WTC11 (cell line): ENCODE data around the gene PTPRU. TPM values are rescaled to one million over a fixed set of nuclear protein-coding genes. Genes with fewer than 3 reads are reported as not detected.

ENCODE experiments used
- ATAC-seq: fragments of 200-7000 bp; cut with Tn5 transposase; 2 replicates; pipeline ENCODE4 v1.10.0; 2021; ENCODE audit warnings: mild to moderate bottlenecking, moderate library complexity
- CTCF ChIA-PET: fragments of 300-600 bp; sonication (Branson Sonifier 250); formaldehyde crosslinking; loops from one replicate; lab custom pipeline; 2021; ENCODE audit warnings: antibody characterized with exemption; lab: Charles Lee
- POLR2A ChIA-PET: fragments of 350-600 bp; sonication (Branson Sonifier 250); formaldehyde crosslinking; loops from one replicate; lab custom pipeline; 2021; ENCODE audit warnings: antibody characterized with exemption; lab: Charles Lee
- DNase-seq: peaks from one replicate; pipeline ENCODE4 v3.0.0; 2021; ENCODE audit warnings: low spot score
- H3K27ac Mint-ChIP-seq: 2 replicates; pipeline ENCODE4 v1.8.0; 2021; ENCODE audit warnings: mixed read lengths
- H3K27me3 Mint-ChIP-seq: 2 replicates; pipeline ENCODE4 v1.8.0; 2021; ENCODE audit warnings: low read depth, mild to moderate bottlenecking, moderate library complexity, mixed read lengths
- H3K36me3 Mint-ChIP-seq: 2 replicates; pipeline ENCODE4 v1.8.0; 2021; ENCODE audit warnings: mixed read lengths
- H3K4me1 Mint-ChIP-seq: 2 replicates; pipeline ENCODE4 v1.8.0; 2022; ENCODE audit warnings: mixed read lengths
- H3K4me3 Mint-ChIP-seq: 2 replicates; pipeline ENCODE4 v1.8.0; 2021; ENCODE audit warnings: mild to moderate bottlenecking, moderate library complexity, mixed read lengths
- H3K9me3 Mint-ChIP-seq: 2 replicates; pipeline ENCODE4 v1.8.0; 2021; ENCODE audit warnings: mixed read lengths
- AR ChIP-seq: fragments of 250-450 bp; sonication (Bioruptor Pico); IDR thresholded peaks from 2 replicates; pipeline ENCODE4 v1.9.0; 2021; ENCODE audit warnings: mild to moderate bottlenecking
- CBFB ChIP-seq: sonication (generic); formaldehyde crosslinking; IDR thresholded peaks from 2 replicates; pipeline ENCODE4 v1.8.1; 2022; ENCODE audit warnings: mild to moderate bottlenecking, low read depth, missing genetic modification reagents
- CREB1 ChIP-seq: sonication (generic); formaldehyde crosslinking; IDR thresholded peaks from 2 replicates; pipeline ENCODE4 v1.8.0; 2023; ENCODE audit warnings: mild to moderate bottlenecking, missing genetic modification reagents
- CREM ChIP-seq: sonication (generic); formaldehyde crosslinking; IDR thresholded peaks from 2 replicates; pipeline ENCODE4 v1.8.1; 2022; ENCODE audit warnings: mild to moderate bottlenecking, missing genetic modification reagents, moderate library complexity
- E2F1 ChIP-seq: sonication (generic); formaldehyde crosslinking; IDR thresholded peaks from 2 replicates; pipeline ENCODE4 v1.8.0; 2022; ENCODE audit warnings: mild to moderate bottlenecking, missing genetic modification reagents
- ELF4 ChIP-seq: sonication (generic); formaldehyde crosslinking; IDR thresholded peaks from 2 replicates; pipeline ENCODE4 v1.8.1; 2022; ENCODE audit warnings: low read depth, mild to moderate bottlenecking, moderate library complexity, missing genetic modification reagents
- FOXP1 ChIP-seq: sonication (generic); formaldehyde crosslinking; IDR thresholded peaks from 2 replicates; pipeline ENCODE4 v1.8.0; 2022; ENCODE audit warnings: missing genetic modification reagents, mild to moderate bottlenecking, moderate library complexity, borderline replicate concordance
- KAT7 ChIP-seq: sonication (generic); formaldehyde crosslinking; IDR thresholded peaks from 2 replicates; pipeline ENCODE4 v1.8.1; 2023; ENCODE audit warnings: missing genetic modification reagents, mild to moderate bottlenecking, borderline replicate concordance
- MYBL2 ChIP-seq: sonication (generic); formaldehyde crosslinking; IDR thresholded peaks from 2 replicates; pipeline ENCODE4 v1.8.1; 2023; ENCODE audit warnings: mild to moderate bottlenecking, moderate library complexity, missing genetic modification reagents
- NR1H2 ChIP-seq: sonication (generic); formaldehyde crosslinking; IDR thresholded peaks from 2 replicates; pipeline ENCODE4 v1.9.0; 2021; ENCODE audit warnings: mild to moderate bottlenecking, moderate library complexity, missing genetic modification reagents
- NR2C2 ChIP-seq: sonication (generic); formaldehyde crosslinking; IDR thresholded peaks from 2 replicates; pipeline ENCODE4 v1.8.0; 2022; ENCODE audit warnings: mild to moderate bottlenecking, missing genetic modification reagents
- RELA ChIP-seq: sonication (generic); formaldehyde crosslinking; IDR thresholded peaks from 2 replicates; pipeline ENCODE4 v1.8.1; 2022; ENCODE audit warnings: missing genetic modification reagents, mild to moderate bottlenecking, borderline replicate concordance
- SOX15 ChIP-seq: fragments of 250-450 bp; sonication (Bioruptor Pico); IDR thresholded peaks from 2 replicates; pipeline ENCODE4 v1.9.0; 2021; ENCODE audit warnings: mild to moderate bottlenecking
- TCF7 ChIP-seq: sonication (generic); formaldehyde crosslinking; IDR thresholded peaks from 2 replicates; pipeline ENCODE4 v1.8.0; 2022; ENCODE audit warnings: mild to moderate bottlenecking, low read depth, missing genetic modification reagents, moderate library complexity
- USF2 ChIP-seq: sonication (generic); formaldehyde crosslinking; IDR thresholded peaks from 2 replicates; pipeline ENCODE4 v1.8.1; 2023; ENCODE audit warnings: mild to moderate bottlenecking, missing genetic modification reagents, moderate library complexity
- ZNF121 ChIP-seq: sonication (generic); formaldehyde crosslinking; IDR thresholded peaks from 2 replicates; pipeline ENCODE4 v1.8.0; 2023; ENCODE audit warnings: missing genetic modification reagents
- ZNF263 ChIP-seq: sonication (generic); formaldehyde crosslinking; IDR thresholded peaks from 2 replicates; pipeline ENCODE4 v1.8.1; 2022; ENCODE audit warnings: low read depth, mild to moderate bottlenecking, moderate library complexity, missing genetic modification reagents
- ZNF396 ChIP-seq: fragments of 250-450 bp; sonication (Bioruptor Pico); IDR thresholded peaks from 2 replicates; pipeline ENCODE4 v1.8.0; 2021; ENCODE audit warnings: mild to moderate bottlenecking, moderate library complexity, borderline replicate concordance
- ZNF416 ChIP-seq: fragments of 250-450 bp; sonication (Bioruptor Pico); IDR thresholded peaks from 2 replicates; pipeline ENCODE4 v1.9.0; 2021; ENCODE audit warnings: mild to moderate bottlenecking, inconsistent platforms
- ZSCAN18 ChIP-seq: fragments of 250-450 bp; sonication (Bioruptor Pico); IDR thresholded peaks from 2 replicates; pipeline ENCODE4 v2.1.2; 2022; ENCODE audit warnings: mild to moderate bottlenecking, moderate library complexity
- total RNA-seq: library from RNA; stranded (reverse); gene quantifications from 3 replicates; pipeline ENCODE4 v1.2.3, GENCODE V29; 2021
- TF ChIP-seq, protein P1 (sequence below): fragments of 250-450 bp; sonication (Bioruptor Pico); conservative IDR thresholded peaks from 2 replicates; pipeline ENCODE4 v1.9.0; 2021; ENCODE audit warnings: mild to moderate bottlenecking
- TF ChIP-seq, protein P2 (sequence below): fragments of 250-450 bp; sonication (Bioruptor Pico); IDR thresholded peaks from 2 replicates; pipeline ENCODE4 v1.9.0; 2021; ENCODE audit warnings: moderate library complexity, mild to moderate bottlenecking, inconsistent platforms, borderline replicate concordance
- TF ChIP-seq, protein P3 (sequence below): sonication (generic); formaldehyde crosslinking; IDR thresholded peaks from 2 replicates; pipeline ENCODE4 v1.8.1; 2022; ENCODE audit warnings: mild to moderate bottlenecking, moderate library complexity, missing genetic modification reagents

The PTPRU gene
- total RNA-seq, 1 experiment from 2014 or later: 75.4 TPM

DNA sequence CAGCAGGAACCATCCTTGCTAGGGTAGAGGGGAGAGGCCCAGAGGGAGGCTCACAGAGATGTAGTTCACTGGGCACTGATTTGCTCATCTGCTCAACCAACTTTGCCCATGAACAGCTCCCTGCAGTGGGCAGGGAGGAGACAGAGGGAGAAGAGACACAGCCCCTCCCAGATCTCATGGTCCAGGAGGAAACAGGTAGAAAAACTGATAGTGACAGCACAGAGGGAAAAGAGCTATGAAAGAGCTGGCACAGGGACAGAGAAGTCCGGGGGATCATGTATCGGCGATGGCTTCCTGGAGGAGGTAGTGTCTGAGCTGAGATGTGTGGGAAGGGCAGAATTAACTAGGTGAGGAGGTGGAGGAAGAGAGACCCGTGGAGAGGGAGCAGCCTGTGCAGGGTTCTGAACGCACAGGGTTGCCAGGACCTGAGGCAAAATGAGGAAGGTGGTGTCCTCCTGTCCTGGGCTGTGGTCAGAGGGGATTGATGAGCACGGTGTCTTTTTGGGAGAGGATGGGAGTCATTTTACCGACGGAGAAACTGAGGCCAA is 85.9 kb downstream of the PTPRU start (continued):
- TF ChIP-seq, protein P1, sequence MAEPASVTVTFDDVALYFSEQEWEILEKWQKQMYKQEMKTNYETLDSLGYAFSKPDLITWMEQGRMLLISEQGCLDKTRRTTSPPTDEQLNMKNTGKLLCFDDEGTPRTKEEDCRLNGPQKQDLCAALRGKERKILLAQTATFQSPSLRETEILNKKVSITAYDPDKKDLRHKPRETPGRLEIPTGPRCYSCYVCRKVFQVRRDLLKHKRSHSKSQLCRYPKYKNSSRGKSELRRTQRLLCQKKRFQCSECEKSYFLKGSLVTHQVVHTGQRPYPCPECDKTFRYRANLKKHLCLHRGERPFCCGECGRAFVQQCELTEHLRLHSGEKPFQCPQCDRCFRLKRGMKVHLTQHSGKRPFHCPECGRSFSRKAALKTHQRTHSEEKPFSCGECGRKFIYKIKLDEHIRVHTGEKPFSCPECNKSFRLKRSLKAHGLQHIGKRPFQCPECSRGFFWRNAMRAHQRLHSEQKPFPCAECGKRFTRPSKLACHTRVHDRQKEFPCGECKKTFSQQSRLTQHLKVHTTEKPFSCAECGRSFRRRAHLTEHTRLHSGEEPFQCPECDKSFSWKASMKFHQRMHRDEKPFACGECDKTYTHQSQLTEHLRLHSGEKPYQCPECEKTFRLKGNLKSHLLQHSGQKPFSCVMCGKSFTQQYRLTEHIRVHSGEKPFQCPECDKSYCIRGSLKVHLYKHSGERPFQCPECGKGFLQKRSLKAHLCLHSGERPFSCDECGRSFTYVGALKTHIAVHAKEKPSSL: no peak
- TF ChIP-seq NR1H2 (no peak), ZNF396 (CRISPR knock-in tag) (no peak), SOX15 (CRISPR knock-in tag) (no peak), NR2C2 (CRISPR knock-in tag) (no peak), E2F1 (CRISPR knock-in tag) (no peak), AR (CRISPR knock-in tag) (no peak)

- H3K4me1 Mint-ChIP-seq: peaks cover 17% of the 10 kb centered on the region
- no peak overlapping the region for H3K4me3 Mint-ChIP-seq
- no peaks in the 10 kb centered on the region for H3K9me3 Mint-ChIP-seq
- ChIA-PET POLR2A (no interaction called here), CTCF (interaction anchor here (1.3 to 2.9 kb wide), 2 partner anchors 9 to 11 kb away, joined by 3 to 16 read pairs; no protein-coding TSS in a partner anchor)
- no peak overlapping the region for H3K27ac Mint-ChIP-seq
- DNase-seq: no peak
- peaks cover 5% of the 10 kb centered on the region for H3K36me3 Mint-ChIP-seq
- no peak for TF ChIP-seq CREM (CRISPR knock-in tag)
- TF ChIP-seq ZNF416 (CRISPR knock-in tag): no peak
- TF ChIP-seq USF2 (CRISPR knock-in tag): no peak
- H3K27me3 Mint-ChIP-seq: no peaks in the 10 kb centered on the region
- no peak for ATAC-seq
Observed at GRCh38 chr1:29322861-29323585, 86.7 kb downstream of the PTPRU start.

- no peak overlapping the region for H3K4me3 Mint-ChIP-seq
- peaks cover under 1% of the 10 kb centered on the region; the same call in 1 of the 2 replicates for H3K36me3 Mint-ChIP-seq
- POLR2A ChIA-PET: no interaction called here
- ATAC-seq (no peak), DNase-seq (no peak)
- no peaks in the 10 kb centered on the region for H3K9me3 Mint-ChIP-seq
- no peaks in the 10 kb centered on the region for H3K27me3 Mint-ChIP-seq
- CTCF ChIA-PET: interaction anchor here (2.9 kb wide), 1 partner anchor 12 kb away, joined by 16 read pairs; no protein-coding TSS in a partner anchor
- H3K4me1 Mint-ChIP-seq: peaks cover 17% of the 10 kb centered on the region
- no peak overlapping the region for H3K27ac Mint-ChIP-seq
- TF ChIP-seq KAT7 (CRISPR knock-in tag): no peak
- TF ChIP-seq ZNF121: no peak
- no peak for TF ChIP-seq ZNF416 (CRISPR knock-in tag)
- TF ChIP-seq FOXP1 (CRISPR knock-in tag): no peak
- TF ChIP-seq ZSCAN18 (CRISPR knock-in tag): no peak
- TF ChIP-seq CREB1: no peak
- no peak for TF ChIP-seq RELA (CRISPR knock-in tag)
- no peak for TF ChIP-seq TCF7 (CRISPR knock-in tag)
- no peak for TF ChIP-seq ZNF263
- no peak for TF ChIP-seq CBFB (CRISPR knock-in tag)
- TF ChIP-seq, protein P2, sequence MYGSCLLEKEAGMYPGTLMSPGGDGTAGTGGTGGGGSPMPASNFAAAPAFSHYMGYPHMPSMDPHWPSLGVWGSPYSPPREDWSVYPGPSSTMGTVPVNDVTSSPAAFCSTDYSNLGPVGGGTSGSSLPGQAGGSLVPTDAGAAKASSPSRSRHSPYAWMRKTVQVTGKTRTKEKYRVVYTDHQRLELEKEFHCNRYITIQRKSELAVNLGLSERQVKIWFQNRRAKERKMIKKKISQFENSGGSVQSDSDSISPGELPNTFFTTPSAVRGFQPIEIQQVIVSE: no peak
- TF ChIP-seq, protein P3, sequence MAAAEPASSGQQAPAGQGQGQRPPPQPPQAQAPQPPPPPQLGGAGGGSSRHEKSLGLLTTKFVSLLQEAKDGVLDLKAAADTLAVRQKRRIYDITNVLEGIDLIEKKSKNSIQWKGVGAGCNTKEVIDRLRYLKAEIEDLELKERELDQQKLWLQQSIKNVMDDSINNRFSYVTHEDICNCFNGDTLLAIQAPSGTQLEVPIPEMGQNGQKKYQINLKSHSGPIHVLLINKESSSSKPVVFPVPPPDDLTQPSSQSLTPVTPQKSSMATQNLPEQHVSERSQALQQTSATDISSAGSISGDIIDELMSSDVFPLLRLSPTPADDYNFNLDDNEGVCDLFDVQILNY: no peak
- no peak for TF ChIP-seq ELF4 (CRISPR knock-in tag)
- TF ChIP-seq MYBL2 (CRISPR knock-in tag): no peak
Observed at GRCh38 chr1:29323636-29324035, 87.3 kb downstream of the PTPRU start.
